ENCODE measurements around the gene DEDD. TPM values are rescaled to one million over a fixed set of nuclear protein-coding genes. Genes with fewer than 3 reads are reported as not detected.

Gene DEDD
- total RNA-seq, 4 donors from 2014 or later: 40.2 to 60.2 (median 46.3) TPM

- intact Hi-C loops (cut with DNase I; ENCODE audit: low total_unique reads): no loop called here
- Histone ChIP-seq H3K27ac (no peak within 1 kb of the TSS), H3K4me1 (no peaks in the 10 kb centered on the region), H3K9me3 (no peaks in the 10 kb centered on the region), H3K36me3 (no peaks in the 10 kb centered on the region), H3K4me3 (no peak within 1 kb of the TSS), H3K27me3 (no peaks in the 10 kb centered on the region)
- TF ChIP-seq CTCF (IDR thresholded peaks at IDR 0.05 in 4 of 5, conservative IDR thresholded peaks at IDR 0.05 in 1 of 5): no peak
- no peak for TF ChIP-seq POLR2A (IDR thresholded peaks at IDR 0.05)
- no peak for DNase-seq
- in situ Hi-C loops (cut with MboI; ENCODE audit: low sequenced_read_pairs in 4 of 4): no loop called here
- no peak for ATAC-seq
Observed at GRCh38 chr1:161089251-161089924, 43.1 kb downstream of the DEDD start, which contains the start of gene NECTIN4. Gene NECTIN4 (minus strand): TSS chr1:161089558. CDS start chr1:161089296, 262 bp downstream.

GRCh38 chr1:161088587-161089110, 43.8 kb downstream of the DEDD start:
- TF ChIP-seq CTCF (IDR thresholded peaks at IDR 0.05 in 4 of 5, conservative IDR thresholded peaks at IDR 0.05 in 1 of 5): no peak
- no peak for TF ChIP-seq POLR2A (IDR thresholded peaks at IDR 0.05)
- H3K36me3 ChIP-seq: no peaks in the 10 kb centered on the region
- ATAC-seq (no peak), DNase-seq (no peak)
- no peaks in the 10 kb centered on the region for H3K4me1 ChIP-seq
- H3K27me3 ChIP-seq: no peaks in the 10 kb centered on the region
- in situ Hi-C loops (cut with MboI; ENCODE audit: low sequenced_read_pairs in 4 of 4) (no loop called here), intact Hi-C loops (cut with DNase I; ENCODE audit: low total_unique reads) (no loop called here)
- H3K9me3 ChIP-seq: no peaks in the 10 kb centered on the region
- no peak overlapping the region for H3K27ac ChIP-seq
- no peak overlapping the region for H3K4me3 ChIP-seq

- no peaks in the 10 kb centered on the region for H3K4me1 ChIP-seq
- TF ChIP-seq CTCF (IDR thresholded peaks at IDR 0.05 in 4 of 5, conservative IDR thresholded peaks at IDR 0.05 in 1 of 5): no peak
- no peak for TF ChIP-seq POLR2A (IDR thresholded peaks at IDR 0.05)
- DNase-seq (no peak), ATAC-seq (no peak)
- H3K27ac ChIP-seq: no peak overlapping the region
- H3K4me3 ChIP-seq: no peak overlapping the region
- H3K36me3 ChIP-seq: no peaks in the 10 kb centered on the region
- in situ Hi-C loops (cut with MboI; ENCODE audit: low sequenced_read_pairs in 4 of 4): no loop called here
- no peaks in the 10 kb centered on the region for H3K27me3 ChIP-seq
- H3K9me3 ChIP-seq: no peaks in the 10 kb centered on the region
- intact Hi-C loops (cut with DNase I; ENCODE audit: low total_unique reads): no loop called here
Observed at GRCh38 chr1:161086457-161086856, 46.0 kb downstream of the DEDD start.

- TF ChIP-seq CTCF (IDR thresholded peaks at IDR 0.05 in 4 of 5, conservative IDR thresholded peaks at IDR 0.05 in 1 of 5): no peak
- TF ChIP-seq POLR2A (IDR thresholded peaks at IDR 0.05): no peak
- Histone ChIP-seq H3K9me3 (no peaks in the 10 kb centered on the region), H3K27ac (no peak overlapping the region), H3K36me3 (no peaks in the 10 kb centered on the region), H3K4me1 (no peaks in the 10 kb centered on the region), H3K4me3 (no peak overlapping the region), H3K27me3 (no peaks in the 10 kb centered on the region)
- ATAC-seq (no peak), DNase-seq (no peak)
- in situ Hi-C loops (cut with MboI; ENCODE audit: low sequenced_read_pairs in 4 of 4): no loop called here
- intact Hi-C loops (cut with DNase I; ENCODE audit: low total_unique reads): no loop called here
Observed at GRCh38 chr1:161085165-161085564, 47.3 kb downstream of the DEDD start.

Data from gastrocnemius medialis (tissue), 4 donors.